AG09319 (cell line): ENCODE measurements around the gene CROCC.

ENCODE experiments used
- DNase-seq: peaks from one replicate; pipeline ENCODE4 v3.0.0-alpha.2; 2010; ENCODE audit warnings: low read depth; ENCODE audit errors: extremely low read depth
- TF ChIP-seq, protein P1 (sequence below): IDR thresholded peaks from 2 replicates; pipeline ENCODE4 v1.5.1; 2011; ENCODE audit warnings: low read depth, mild to moderate bottlenecking, inconsistent platforms, low read length, moderate library complexity

Gene CROCC

DNA sequence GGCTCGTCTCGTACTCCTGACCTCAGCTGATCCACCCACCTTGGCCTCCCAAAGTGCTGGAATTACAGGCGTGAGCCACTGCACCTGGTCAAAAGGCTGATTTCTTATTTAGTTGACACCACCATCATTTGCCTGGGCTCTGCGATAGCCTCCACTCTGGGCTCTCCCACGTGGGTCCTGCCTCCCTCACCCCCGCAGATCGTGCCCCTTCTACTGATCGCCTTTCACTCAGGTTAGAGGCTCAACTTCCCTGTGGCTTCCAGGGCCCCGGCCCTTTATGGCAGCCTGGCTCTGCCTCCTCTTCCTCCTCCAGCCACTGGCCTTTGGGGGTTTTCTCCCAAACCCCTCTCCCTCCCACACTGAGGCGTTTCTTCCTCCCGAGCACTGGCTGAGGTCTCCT, 61.2 kb downstream of the CROCC start:
- TF ChIP-seq, protein P1, sequence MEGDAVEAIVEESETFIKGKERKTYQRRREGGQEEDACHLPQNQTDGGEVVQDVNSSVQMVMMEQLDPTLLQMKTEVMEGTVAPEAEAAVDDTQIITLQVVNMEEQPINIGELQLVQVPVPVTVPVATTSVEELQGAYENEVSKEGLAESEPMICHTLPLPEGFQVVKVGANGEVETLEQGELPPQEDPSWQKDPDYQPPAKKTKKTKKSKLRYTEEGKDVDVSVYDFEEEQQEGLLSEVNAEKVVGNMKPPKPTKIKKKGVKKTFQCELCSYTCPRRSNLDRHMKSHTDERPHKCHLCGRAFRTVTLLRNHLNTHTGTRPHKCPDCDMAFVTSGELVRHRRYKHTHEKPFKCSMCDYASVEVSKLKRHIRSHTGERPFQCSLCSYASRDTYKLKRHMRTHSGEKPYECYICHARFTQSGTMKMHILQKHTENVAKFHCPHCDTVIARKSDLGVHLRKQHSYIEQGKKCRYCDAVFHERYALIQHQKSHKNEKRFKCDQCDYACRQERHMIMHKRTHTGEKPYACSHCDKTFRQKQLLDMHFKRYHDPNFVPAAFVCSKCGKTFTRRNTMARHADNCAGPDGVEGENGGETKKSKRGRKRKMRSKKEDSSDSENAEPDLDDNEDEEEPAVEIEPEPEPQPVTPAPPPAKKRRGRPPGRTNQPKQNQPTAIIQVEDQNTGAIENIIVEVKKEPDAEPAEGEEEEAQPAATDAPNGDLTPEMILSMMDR = no peak
- DNase-seq = no peak

DNA sequence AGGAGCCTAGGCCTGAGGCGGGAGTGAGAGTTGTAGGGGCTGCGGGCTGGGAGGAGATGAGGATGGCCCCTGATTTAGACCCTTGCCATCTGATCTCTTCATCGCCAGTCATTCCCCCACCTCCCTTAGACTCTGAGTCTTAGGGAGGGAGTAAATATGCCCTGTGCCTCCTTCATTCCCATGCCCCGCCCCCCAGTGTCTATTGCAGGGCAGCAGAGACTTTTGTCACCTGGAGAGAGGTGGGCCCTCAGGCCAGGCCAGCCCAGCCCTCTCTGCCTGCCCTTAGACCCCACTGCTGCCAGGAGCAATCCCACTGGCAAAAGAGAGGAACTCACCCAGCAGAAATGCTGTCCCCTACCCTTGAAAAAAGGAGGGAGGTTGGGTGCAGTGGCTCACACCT, 61.9 kb downstream of the CROCC start:
- TF ChIP-seq, protein P1 = no peak
- DNase-seq = no peak

DNA sequence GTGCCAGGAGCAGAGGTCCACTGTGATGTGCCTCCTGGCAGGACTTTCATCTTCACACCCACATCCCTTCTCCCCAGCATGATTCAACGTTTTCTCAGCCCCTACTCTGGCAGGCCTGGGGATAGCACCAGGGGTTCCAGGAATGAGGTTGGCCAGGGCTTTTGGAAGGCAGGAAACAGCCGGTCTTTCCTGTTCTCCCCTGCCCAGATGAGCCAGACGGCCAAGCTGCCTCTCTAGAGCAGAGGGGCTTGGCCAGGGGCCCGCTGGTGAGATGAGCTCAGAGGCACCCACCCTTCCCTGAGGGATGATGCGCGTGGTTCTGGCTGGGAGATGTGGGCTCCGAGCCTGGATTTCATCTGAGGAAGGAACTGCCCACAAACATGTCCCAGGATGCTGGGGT, 63.0 kb downstream of the CROCC start:
- TF ChIP-seq, protein P1 = no peak
- peak; percentile 47 for DNase-seq

DNA sequence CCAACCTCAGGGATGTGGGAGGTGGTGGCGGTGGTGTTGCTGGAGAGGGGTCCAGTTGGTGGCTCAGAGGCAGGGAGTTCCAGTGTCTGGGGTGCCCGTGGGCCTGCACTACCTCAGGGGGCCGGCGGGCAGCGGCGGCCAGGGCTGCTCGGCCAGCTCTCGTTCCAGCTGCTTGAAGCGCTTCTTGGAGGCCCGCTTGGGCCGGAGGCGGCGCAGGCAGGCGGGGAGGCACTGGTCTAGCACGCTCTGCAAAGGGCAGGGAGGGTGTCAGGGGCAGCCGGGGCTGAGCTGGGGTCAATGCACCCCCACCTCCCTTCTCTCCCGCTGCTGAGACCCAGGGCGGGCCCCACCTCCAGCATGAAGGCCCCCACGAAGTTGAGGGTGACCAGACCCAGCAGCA, 64.4 kb downstream of the CROCC start:
- TF ChIP-seq, protein P1 = no peak
- no peak for DNase-seq

DNA sequence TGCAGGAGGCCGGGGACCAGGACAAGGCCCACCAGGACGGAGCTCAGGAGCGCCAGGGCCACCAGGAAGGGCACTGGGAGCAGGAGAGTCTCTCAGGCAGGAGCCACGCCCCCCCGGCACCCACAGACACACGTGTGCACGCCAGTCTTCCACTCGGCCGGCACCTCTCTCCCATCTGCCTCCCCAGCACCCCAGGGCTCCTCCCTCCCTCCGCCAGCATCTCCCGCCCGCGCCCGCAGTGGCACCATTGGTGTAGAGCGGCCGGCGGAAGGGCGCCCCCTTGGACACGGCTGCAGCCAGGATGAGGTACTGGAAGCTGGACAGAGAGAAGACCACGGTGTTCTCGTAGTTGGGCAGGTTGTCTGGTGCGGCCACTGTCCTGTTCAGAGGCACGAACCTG, 64.8 kb downstream of the CROCC start:
- TF ChIP-seq, protein P1 = no peak
- no peak for DNase-seq

DNA sequence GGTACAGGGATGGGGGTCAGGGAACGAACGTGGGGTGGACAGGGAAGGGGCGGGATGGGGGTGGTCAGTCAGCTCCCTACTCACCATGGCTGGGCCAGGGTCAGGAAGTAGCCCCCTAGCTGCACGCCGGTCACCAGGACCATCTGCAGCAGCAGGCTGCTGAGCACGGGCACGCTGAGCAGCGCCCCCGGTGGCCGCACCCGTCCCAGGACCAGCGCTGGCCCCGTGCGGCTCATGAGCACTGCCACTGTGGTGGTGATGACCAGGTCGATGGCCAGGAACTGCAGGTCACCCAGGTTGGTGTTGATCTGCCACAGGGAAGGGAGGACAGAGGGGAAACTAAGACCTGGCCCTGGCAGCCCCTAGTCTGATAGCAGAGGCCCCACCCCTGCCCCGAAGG, 65.2 kb downstream of the CROCC start:
- TF ChIP-seq, protein P1 = peak; percentile 32
- no peak for DNase-seq

DNA sequence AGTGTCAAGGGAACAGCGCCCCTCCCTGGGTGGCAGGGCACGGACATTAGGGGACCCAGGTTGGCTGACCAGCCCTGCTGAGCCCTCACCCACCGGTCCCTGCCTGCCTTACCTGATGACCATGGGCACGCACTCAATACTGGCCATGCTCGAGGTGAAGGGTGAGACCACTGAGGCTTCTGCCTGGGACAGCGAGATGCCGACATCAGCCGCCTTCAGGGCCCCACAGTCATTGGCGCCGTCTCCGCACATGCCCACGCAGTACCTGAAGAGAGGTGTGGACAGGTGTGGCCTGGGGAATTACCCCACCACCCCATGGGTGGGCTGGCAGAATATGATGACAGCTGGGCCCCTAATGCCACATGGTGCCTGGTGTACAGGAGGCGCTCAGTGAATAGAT, 66.5 kb downstream of the CROCC start:
- TF ChIP-seq, protein P1 = no peak
- no peak for DNase-seq
